Astrocyte (in vitro differentiated cells and primary cell): ENCODE data around the gene SEC24D. TPM values are rescaled to one million over a fixed set of nuclear protein-coding genes. Genes with fewer than 3 reads are reported as not detected.

Experiments used
- DNase-seq: peaks from one replicate; pipeline ENCODE4 v3.0.0-alpha.2; 2010; ENCODE audit warnings: low read depth
- FAIRE-seq: peaks from 2 replicates; lab custom pipeline; 2011; peaks lifted over from hg19 to GRCh38; lab: Jason Lieb, UNC
- H2AFZ ChIP-seq: 2 replicates; pipeline ENCODE4 v1.6.0; 2012; ENCODE audit warnings: low read depth, low read length, inconsistent platforms
- H3K27ac ChIP-seq: 2 replicates; pipeline ENCODE4 v1.5.1; 2011; ENCODE audit warnings: low read depth, low read length, inconsistent platforms
- H3K27me3 ChIP-seq: 2 replicates; pipeline ENCODE4 v1.6.0; 2011; ENCODE audit warnings: low read length, inconsistent platforms; ENCODE audit not compliant: insufficient read depth
- H3K36me3 ChIP-seq: 2 replicates; pipeline ENCODE4 v1.5.1; 2011; ENCODE audit warnings: low read length, inconsistent platforms; ENCODE audit not compliant: insufficient read depth
- H3K4me1 ChIP-seq: 2 replicates; pipeline ENCODE4 v1.5.1; 2011; ENCODE audit warnings: low read length, inconsistent platforms; ENCODE audit not compliant: insufficient read depth
- H3K4me2 ChIP-seq: 2 replicates; pipeline ENCODE4 v1.6.0; 2012; ENCODE audit warnings: low read length, inconsistent platforms
- H3K4me3 ChIP-seq: 2 replicates; pipeline ENCODE4 v1.5.1; 2011; ENCODE audit warnings: low read depth, mild to moderate bottlenecking, low read length, inconsistent platforms; ENCODE audit not compliant: insufficient read depth
- H3K79me2 ChIP-seq: 2 replicates; pipeline ENCODE4 v1.6.0; 2012; ENCODE audit warnings: mild to moderate bottlenecking, low read length, inconsistent platforms; ENCODE audit not compliant: insufficient read depth
- H3K9ac ChIP-seq: 2 replicates; pipeline ENCODE4 v1.6.0; 2012; ENCODE audit warnings: mild to moderate bottlenecking, low read length, inconsistent platforms
- H3K9me3 ChIP-seq: 2 replicates; pipeline ENCODE4 v1.5.1; 2012; ENCODE audit warnings: low read depth, mild to moderate bottlenecking, low read length, inconsistent platforms; ENCODE audit not compliant: insufficient read depth
- H4K20me1 ChIP-seq: 2 replicates; pipeline ENCODE4 v1.6.0; 2012; ENCODE audit warnings: low read length, inconsistent platforms; ENCODE audit not compliant: insufficient read depth
- H3K27ac Mint-ChIP-seq: one replicate; pipeline ENCODE4 v1.8.0; 2021; ENCODE audit warnings: mild to moderate bottlenecking, mixed read lengths; ENCODE audit not compliant: unreplicated experiment
- H3K27me3 Mint-ChIP-seq: one replicate; pipeline ENCODE4 v1.8.0; 2021; ENCODE audit warnings: low read depth, mixed read lengths; ENCODE audit not compliant: unreplicated experiment
- H3K36me3 Mint-ChIP-seq: one replicate; pipeline ENCODE4 v1.8.0; 2021; ENCODE audit warnings: low read depth, mixed read lengths; ENCODE audit not compliant: unreplicated experiment
- H3K4me1 Mint-ChIP-seq: one replicate; pipeline ENCODE4 v1.8.0; 2021; ENCODE audit warnings: low read depth, mixed read lengths; ENCODE audit not compliant: unreplicated experiment
- H3K4me3 Mint-ChIP-seq: one replicate; pipeline ENCODE4 v1.8.0; 2021; ENCODE audit warnings: mild to moderate bottlenecking, moderate library complexity, mixed read lengths; ENCODE audit not compliant: unreplicated experiment
- H3K9me3 Mint-ChIP-seq: one replicate; pipeline ENCODE4 v1.8.0; 2021; ENCODE audit warnings: mild to moderate bottlenecking, mixed read lengths; ENCODE audit not compliant: unreplicated experiment
- EZH2 ChIP-seq: IDR thresholded peaks from 2 replicates; pipeline ENCODE4 v1.6.1; 2012; ENCODE audit warnings: mild to moderate bottlenecking, low read length, inconsistent platforms; ENCODE audit not compliant: insufficient read depth
- total RNA-seq: library from RNA; stranded (reverse); gene quantifications from 2 replicates; pipeline ENCODE4 v1.2.1, GENCODE V29; 2021
- TF ChIP-seq, protein P1 (sequence below): IDR thresholded peaks from 2 replicates; pipeline ENCODE4 v1.5.1; 2011; ENCODE audit warnings: low read depth, mild to moderate bottlenecking, inconsistent platforms, low read length, moderate library complexity; ENCODE audit not compliant: insufficient read depth

The SEC24D gene
- total RNA-seq, 1 donor from 2014 or later = 187 TPM

DNA sequence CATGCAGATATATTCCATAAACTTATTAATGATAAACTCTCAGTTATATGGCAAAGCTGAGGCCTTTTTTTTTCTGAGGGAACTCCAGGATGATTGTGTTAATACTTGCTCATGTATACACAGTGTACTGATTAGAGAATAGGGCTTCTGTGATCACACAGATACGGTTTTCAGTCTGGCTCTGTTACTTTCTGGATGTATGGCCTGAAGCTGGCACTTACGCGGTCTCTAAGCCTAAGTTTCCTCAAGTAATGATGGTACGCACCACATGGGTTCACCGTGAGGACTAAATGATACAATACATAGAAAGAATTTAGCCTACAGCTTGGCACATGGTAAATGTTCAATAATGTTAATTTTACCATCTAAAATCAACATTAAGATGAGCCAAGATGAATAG, 73.8 kb downstream of the SEC24D start:
- Histone ChIP-seq H3K9me3 (no peaks in the 10 kb centered on the region), H3K4me1 (peaks cover 32% of the 10 kb centered on the region), H3K4me2 (no peak overlapping the region), H3K36me3 (peaks cover 80% of the 10 kb centered on the region), H3K4me3 (no peak overlapping the region), H3K27me3 (no peaks in the 10 kb centered on the region), H2AFZ (no peak overlapping the region), H4K20me1 (peaks cover 53% of the 10 kb centered on the region), H3K79me2 (peaks cover 80% of the 10 kb centered on the region), H3K9ac (no peak overlapping the region), H3K27ac (no peak overlapping the region)
- no peaks in the 10 kb centered on the region for H3K9me3 Mint-ChIP-seq
- H3K27ac Mint-ChIP-seq = no peak overlapping the region
- H3K27me3 Mint-ChIP-seq = no peaks in the 10 kb centered on the region
- peaks cover 30% of the 10 kb centered on the region for H3K4me1 Mint-ChIP-seq
- FAIRE-seq (no peak), DNase-seq (no peak)
- no peak for TF ChIP-seq EZH2
- TF ChIP-seq, protein P1, sequence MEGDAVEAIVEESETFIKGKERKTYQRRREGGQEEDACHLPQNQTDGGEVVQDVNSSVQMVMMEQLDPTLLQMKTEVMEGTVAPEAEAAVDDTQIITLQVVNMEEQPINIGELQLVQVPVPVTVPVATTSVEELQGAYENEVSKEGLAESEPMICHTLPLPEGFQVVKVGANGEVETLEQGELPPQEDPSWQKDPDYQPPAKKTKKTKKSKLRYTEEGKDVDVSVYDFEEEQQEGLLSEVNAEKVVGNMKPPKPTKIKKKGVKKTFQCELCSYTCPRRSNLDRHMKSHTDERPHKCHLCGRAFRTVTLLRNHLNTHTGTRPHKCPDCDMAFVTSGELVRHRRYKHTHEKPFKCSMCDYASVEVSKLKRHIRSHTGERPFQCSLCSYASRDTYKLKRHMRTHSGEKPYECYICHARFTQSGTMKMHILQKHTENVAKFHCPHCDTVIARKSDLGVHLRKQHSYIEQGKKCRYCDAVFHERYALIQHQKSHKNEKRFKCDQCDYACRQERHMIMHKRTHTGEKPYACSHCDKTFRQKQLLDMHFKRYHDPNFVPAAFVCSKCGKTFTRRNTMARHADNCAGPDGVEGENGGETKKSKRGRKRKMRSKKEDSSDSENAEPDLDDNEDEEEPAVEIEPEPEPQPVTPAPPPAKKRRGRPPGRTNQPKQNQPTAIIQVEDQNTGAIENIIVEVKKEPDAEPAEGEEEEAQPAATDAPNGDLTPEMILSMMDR = no peak
- no peak overlapping the region for H3K4me3 Mint-ChIP-seq
- peaks cover 15% of the 10 kb centered on the region for H3K36me3 Mint-ChIP-seq

DNA sequence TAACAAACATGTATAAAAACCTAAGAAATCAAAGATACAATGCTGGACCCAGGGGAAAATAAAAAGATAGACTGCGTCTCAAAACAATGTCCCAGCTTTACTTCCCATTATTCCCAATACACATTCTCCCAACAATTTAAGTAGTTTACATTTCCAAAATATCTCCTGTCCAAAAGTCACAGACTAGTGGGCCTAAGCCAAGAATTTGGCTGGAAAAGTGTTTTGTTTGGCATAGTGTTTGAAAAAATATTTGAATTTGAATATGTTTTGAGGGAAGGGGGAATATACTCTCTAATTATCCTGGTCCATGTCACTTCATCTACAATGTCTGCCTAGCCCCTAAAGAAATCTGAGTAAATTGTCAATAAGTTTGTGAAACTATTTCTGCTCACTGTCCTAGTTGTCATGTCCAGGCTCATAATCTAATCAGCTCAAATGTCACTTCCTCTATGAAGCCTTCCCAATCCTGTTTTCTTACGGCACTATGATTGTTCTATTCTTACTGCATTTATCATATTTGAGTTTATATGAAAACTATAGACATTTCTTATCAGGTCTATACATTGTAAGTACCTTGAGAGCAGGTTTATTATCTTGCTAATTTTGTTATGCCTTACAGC, 74.4 kb downstream of the SEC24D start:
- Mint-ChIP-seq H3K9me3 (no peaks in the 10 kb centered on the region), H3K4me1 (peaks cover 23% of the 10 kb centered on the region), H3K4me3 (no peak overlapping the region), H3K27me3 (no peaks in the 10 kb centered on the region), H3K36me3 (peaks cover 9% of the 10 kb centered on the region), H3K27ac (no peak overlapping the region)
- Histone ChIP-seq H3K9me3 (no peaks in the 10 kb centered on the region), H3K4me1 (peaks cover 25% of the 10 kb centered on the region), H3K79me2 (peaks cover 81% of the 10 kb centered on the region), H3K9ac (no peak overlapping the region), H4K20me1 (peaks cover 50% of the 10 kb centered on the region), H2AFZ (no peak overlapping the region), H3K4me3 (no peak overlapping the region), H3K4me2 (no peak overlapping the region), H3K27ac (no peak overlapping the region), H3K27me3 (no peaks in the 10 kb centered on the region), H3K36me3 (peaks cover 80% of the 10 kb centered on the region)
- no peak for TF ChIP-seq EZH2
- TF ChIP-seq, protein P1 = no peak
- DNase-seq (no peak), FAIRE-seq (no peak)

DNA sequence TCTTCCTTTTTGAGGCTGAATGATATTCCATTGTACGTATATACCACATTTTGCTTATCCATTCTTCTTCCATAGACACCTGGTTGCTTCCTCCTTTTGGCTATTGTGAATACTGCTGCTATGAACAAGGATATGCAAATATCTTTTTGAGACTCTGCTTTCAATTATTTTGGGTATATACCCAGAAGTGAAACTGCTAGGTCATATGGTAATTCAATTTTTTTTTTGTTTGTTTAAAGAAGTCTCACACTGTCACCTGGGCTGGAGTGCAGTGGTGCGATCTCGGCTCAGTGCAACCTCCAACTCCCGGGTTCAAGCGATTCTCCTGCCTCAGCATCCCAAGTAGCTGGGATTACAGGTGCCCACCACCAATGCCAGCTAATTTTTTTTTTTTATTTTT, 75.4 kb downstream of the SEC24D start:
- H3K36me3 ChIP-seq = peaks cover 81% of the 10 kb centered on the region
- Mint-ChIP-seq H3K4me3 (no peak overlapping the region), H3K36me3 (peaks cover 5% of the 10 kb centered on the region), H3K27ac (no peak overlapping the region), H3K27me3 (no peaks in the 10 kb centered on the region), H3K4me1 (peaks cover 18% of the 10 kb centered on the region), H3K9me3 (no peaks in the 10 kb centered on the region)
- H2AFZ ChIP-seq = no peak overlapping the region
- DNase-seq (no peak), FAIRE-seq (no peak)
- H3K27me3 ChIP-seq = no peaks in the 10 kb centered on the region
- no peak overlapping the region for H3K27ac ChIP-seq
- peaks cover 15% of the 10 kb centered on the region for H3K4me1 ChIP-seq
- no peaks in the 10 kb centered on the region for H3K9me3 ChIP-seq
- no peak overlapping the region for H3K4me2 ChIP-seq
- TF ChIP-seq, protein P1 = no peak
- TF ChIP-seq EZH2 = no peak
- no peak overlapping the region for H3K4me3 ChIP-seq
- peaks cover 92% of the 10 kb centered on the region for H3K79me2 ChIP-seq
- no peak overlapping the region for H3K9ac ChIP-seq
- H4K20me1 ChIP-seq = peaks cover 58% of the 10 kb centered on the region
